Hepatocyte (in vitro differentiated cells): ENCODE results near the gene IGFBPL1. TPM values are rescaled to one million over a fixed set of nuclear protein-coding genes. Genes with fewer than 3 reads are reported as not detected.
A peak's percentile ranks its signal among the peaks of the same experiment; 100 is the strongest.

ENCODE experiments used
- DNase-seq: peaks from one replicate; pipeline ENCODE4 v3.0.0-alpha.2; 2016; ENCODE audit warnings: low spot score
- H2AFZ ChIP-seq: fragments of 200-600 bp; sonication (generic); 2 replicates; pipeline ENCODE4 v1.6.0; 2016; ENCODE audit warnings: antibody characterized with exemption, mild to moderate bottlenecking
- H3K27ac ChIP-seq: fragments of 200-600 bp; sonication (generic); 2 replicates; pipeline ENCODE4 v1.5.1; 2016; ENCODE audit warnings: mild to moderate bottlenecking
- H3K27me3 ChIP-seq: fragments of 200-600 bp; sonication (generic); 2 replicates; pipeline ENCODE4 v1.6.1; 2016
- H3K36me3 ChIP-seq: fragments of 200-600 bp; sonication (generic); replicated peaks from 2 replicates; pipeline ENCODE4 v1.5.1; 2016; ENCODE audit warnings: low read depth; ENCODE audit not compliant: insufficient read depth
- H3K4me1 ChIP-seq: fragments of 200-600 bp; sonication (generic); 2 replicates; pipeline ENCODE4 v1.5.1; 2016; ENCODE audit warnings: mild to moderate bottlenecking, moderate library complexity; ENCODE audit not compliant: insufficient read depth
- H3K4me2 ChIP-seq: fragments of 200-600 bp; sonication (generic); 2 replicates; pipeline ENCODE4 v1.6.0; 2016
- H3K4me3 ChIP-seq: fragments of 200-600 bp; sonication (generic); 2 replicates; pipeline ENCODE4 v1.5.1; 2016; ENCODE audit warnings: mild to moderate bottlenecking
- H3K79me2 ChIP-seq: fragments of 200-600 bp; sonication (generic); 2 replicates; pipeline ENCODE4 v1.6.0; 2017; ENCODE audit warnings: mild to moderate bottlenecking
- H3K9me2 ChIP-seq: fragments of 200-600 bp; sonication (generic); replicated peaks from 2 replicates; pipeline ENCODE4 v1.6.0; 2017; ENCODE audit warnings: mild to moderate bottlenecking; ENCODE audit not compliant: insufficient read depth
- H3K9me3 ChIP-seq: fragments of 200-600 bp; sonication (generic); 2 replicates; pipeline ENCODE4 v1.5.1; 2016; ENCODE audit warnings: low read depth, mild to moderate bottlenecking
- H4K20me1 ChIP-seq: fragments of 200-600 bp; sonication (generic); 2 replicates; pipeline ENCODE4 v1.6.0; 2016; ENCODE audit warnings: mild to moderate bottlenecking; ENCODE audit not compliant: insufficient read depth, poor library complexity, severe bottlenecking
- EZH2 ChIP-seq: fragments of 200-600 bp; sonication (generic); IDR thresholded peaks from 2 replicates; pipeline ENCODE4 v1.6.1; 2016; ENCODE audit warnings: antibody characterized with exemption, mild to moderate bottlenecking, borderline replicate concordance
- EZH2phosphoT487 ChIP-seq: fragments of 200-600 bp; sonication (generic); IDR thresholded peaks from one replicate; pipeline ENCODE4 v1.6.1; 2018; ENCODE audit warnings: antibody characterized with exemption, mild to moderate bottlenecking, low read depth, moderate library complexity; ENCODE audit not compliant: unreplicated experiment, severe bottlenecking
- WGBS: methylation state at CpG from one replicate; pipeline ENCODE4 v1.1.6; 2016; ENCODE audit warnings: low lambda C conversion rate; ENCODE audit errors: missing lambda C conversion rate; 5-methylcytosine and 5-hydroxymethylcytosine counted together
- polyA plus RNA-seq: library from polyadenylated mRNA; unstranded; fragments of >200 nt; fragmentation: Nextera tagmentation; extraction: Ambion mirVana; gene quantifications from 2 replicates; pipeline ENCODE4 v1.2.1, GENCODE V29; 2016
- total RNA-seq: library from RNA; depleted of rRNA; stranded (reverse); fragments of >200 nt; gene quantifications from 2 replicates; pipeline ENCODE4 v1.2.3, GENCODE V29; 2014
- TF ChIP-seq, protein P1 (sequence below): fragments of 200-600 bp; sonication (generic); IDR thresholded peaks from 2 replicates; pipeline ENCODE4 v1.5.1; 2016; ENCODE audit warnings: antibody characterized with exemption, mild to moderate bottlenecking; ENCODE audit not compliant: poor library complexity

The IGFBPL1 gene
- total and polyA plus RNA-seq, 2 experiments from 2014 or later = 2.5 to 9.8 TPM

DNA sequence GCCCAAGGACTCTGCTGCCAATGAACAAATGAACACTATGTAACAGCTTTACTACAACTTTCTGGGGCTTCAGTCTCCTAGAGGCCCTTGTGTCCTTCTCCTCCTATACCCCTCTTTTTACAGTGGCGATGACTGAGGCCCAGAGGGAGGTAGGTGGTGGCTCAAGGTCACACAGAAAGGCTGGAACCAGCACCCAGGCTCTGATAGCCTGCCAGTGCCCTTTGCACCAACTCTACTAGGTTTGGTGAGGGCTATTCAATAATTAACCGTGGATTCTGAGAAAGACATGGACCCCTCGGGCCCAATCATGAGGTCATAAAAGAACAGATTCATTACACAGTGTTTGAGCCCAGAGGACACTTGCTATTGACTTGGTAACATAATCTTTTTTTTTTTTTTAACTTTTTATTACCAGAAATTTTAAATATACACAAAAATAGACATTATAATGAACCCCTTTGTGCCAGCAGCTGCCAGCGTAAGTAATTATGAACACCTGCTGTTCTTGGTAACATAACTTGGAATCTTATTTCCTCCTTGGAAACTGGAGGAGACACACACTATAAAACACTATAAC lies 37.8 kb downstream of the IGFBPL1 start:
- Histone ChIP-seq H3K79me2 (no peaks in the 10 kb centered on the region), H3K27ac (peak overlapping the region; percentile 55), H3K9me2 (no peaks in the 10 kb centered on the region), H3K9me3 (no peaks in the 10 kb centered on the region), H3K36me3 (no peaks in the 10 kb centered on the region), H3K4me1 (peaks cover 52% of the 10 kb centered on the region), H4K20me1 (no peaks in the 10 kb centered on the region), H3K4me2 (no peak overlapping the region), H2AFZ (no peak overlapping the region), H3K27me3 (no peaks in the 10 kb centered on the region), H3K4me3 (no peak overlapping the region)
- peak; percentile 38 for DNase-seq
- TF ChIP-seq, protein P1, sequence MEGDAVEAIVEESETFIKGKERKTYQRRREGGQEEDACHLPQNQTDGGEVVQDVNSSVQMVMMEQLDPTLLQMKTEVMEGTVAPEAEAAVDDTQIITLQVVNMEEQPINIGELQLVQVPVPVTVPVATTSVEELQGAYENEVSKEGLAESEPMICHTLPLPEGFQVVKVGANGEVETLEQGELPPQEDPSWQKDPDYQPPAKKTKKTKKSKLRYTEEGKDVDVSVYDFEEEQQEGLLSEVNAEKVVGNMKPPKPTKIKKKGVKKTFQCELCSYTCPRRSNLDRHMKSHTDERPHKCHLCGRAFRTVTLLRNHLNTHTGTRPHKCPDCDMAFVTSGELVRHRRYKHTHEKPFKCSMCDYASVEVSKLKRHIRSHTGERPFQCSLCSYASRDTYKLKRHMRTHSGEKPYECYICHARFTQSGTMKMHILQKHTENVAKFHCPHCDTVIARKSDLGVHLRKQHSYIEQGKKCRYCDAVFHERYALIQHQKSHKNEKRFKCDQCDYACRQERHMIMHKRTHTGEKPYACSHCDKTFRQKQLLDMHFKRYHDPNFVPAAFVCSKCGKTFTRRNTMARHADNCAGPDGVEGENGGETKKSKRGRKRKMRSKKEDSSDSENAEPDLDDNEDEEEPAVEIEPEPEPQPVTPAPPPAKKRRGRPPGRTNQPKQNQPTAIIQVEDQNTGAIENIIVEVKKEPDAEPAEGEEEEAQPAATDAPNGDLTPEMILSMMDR = no peak
- TF ChIP-seq EZH2 (no peak), EZH2phosphoT487 (no peak)
- 55% methylated on average over 4 of the region's 4 CpGs for WGBS

DNA sequence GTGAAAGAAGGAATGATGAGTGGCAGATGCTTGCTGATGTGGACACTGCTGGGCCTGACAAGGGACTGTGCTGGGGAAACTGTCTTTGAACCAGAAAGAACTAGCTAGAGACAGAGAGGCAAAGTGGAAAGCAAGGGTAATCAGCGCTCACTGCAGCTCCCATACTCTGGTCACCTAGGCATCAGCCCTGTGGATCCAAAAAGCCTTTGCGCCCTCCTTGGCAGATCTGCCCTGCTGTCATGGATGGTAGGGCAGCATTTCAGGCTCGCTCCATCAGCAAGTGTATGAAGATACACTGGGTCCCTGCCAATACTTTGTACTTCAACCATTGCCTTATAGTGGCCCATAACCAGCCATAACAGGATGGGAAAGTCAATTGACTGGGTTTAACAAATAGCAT lies 38.4 kb downstream of the IGFBPL1 start:
- Histone ChIP-seq H4K20me1 (no peaks in the 10 kb centered on the region), H3K27ac (peak overlapping the region; percentile 55), H3K4me1 (peaks cover 56% of the 10 kb centered on the region), H3K9me2 (no peaks in the 10 kb centered on the region), H2AFZ (no peak overlapping the region), H3K27me3 (no peaks in the 10 kb centered on the region), H3K4me3 (no peak overlapping the region), H3K36me3 (no peaks in the 10 kb centered on the region), H3K9me3 (no peaks in the 10 kb centered on the region), H3K4me2 (no peak overlapping the region), H3K79me2 (no peaks in the 10 kb centered on the region)
- WGBS = 97% methylated on average over 3 of the region's 3 CpGs
- TF ChIP-seq EZH2 (no peak), EZH2phosphoT487 (no peak)
- TF ChIP-seq, protein P1 = no peak
- no peak for DNase-seq

DNA sequence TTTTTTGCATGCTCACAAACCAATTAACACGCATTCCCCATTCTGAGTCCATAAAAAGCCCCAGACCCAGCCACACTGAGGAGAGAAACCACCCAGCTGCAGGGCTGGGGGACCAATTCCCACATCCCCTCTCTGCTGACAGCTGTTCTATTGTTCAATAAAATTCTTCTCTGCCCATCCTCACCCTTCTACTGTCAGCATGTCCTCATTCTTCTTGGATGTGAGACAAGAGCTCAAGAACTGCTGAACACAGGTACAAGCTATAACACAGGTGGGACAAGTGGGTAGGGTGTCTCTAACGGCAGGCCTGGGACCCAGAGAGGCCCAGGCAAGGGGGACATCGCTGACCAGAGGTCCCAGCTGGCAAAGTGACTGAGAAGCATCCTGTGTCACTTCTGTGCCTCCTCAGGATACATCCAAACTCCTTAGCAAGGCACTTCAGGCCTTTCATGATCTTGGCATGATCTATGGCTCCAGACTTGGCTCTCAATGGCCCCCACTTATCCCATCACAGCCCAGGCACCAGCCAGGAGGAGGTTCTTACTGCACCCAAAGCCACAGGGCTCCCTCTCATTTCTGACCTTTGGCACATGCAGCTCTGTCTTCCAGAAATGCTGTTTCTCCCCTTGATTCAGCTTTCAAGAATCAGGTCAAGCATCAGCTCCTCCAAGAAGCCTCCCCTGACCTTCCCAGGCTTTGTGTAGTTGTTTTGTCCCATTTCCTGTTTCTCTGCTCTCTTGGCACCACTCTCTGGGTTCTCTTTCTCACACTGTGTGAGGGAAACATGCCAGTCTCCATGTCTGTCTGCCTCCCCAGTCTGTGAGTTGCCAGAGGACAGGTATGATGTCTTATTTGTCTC lies 39.0 kb downstream of the IGFBPL1 start:
- Histone ChIP-seq H2AFZ (no peak overlapping the region), H3K27ac (peak overlapping the region; percentile 55), H3K36me3 (no peaks in the 10 kb centered on the region), H3K4me1 (peaks cover 56% of the 10 kb centered on the region), H3K9me3 (no peaks in the 10 kb centered on the region), H3K4me2 (no peak overlapping the region), H3K27me3 (no peaks in the 10 kb centered on the region), H3K9me2 (no peaks in the 10 kb centered on the region), H3K4me3 (no peak overlapping the region), H3K79me2 (no peaks in the 10 kb centered on the region), H4K20me1 (no peaks in the 10 kb centered on the region)
- DNase-seq = no peak
- TF ChIP-seq EZH2 (no peak), EZH2phosphoT487 (no peak)
- TF ChIP-seq, protein P1 = no peak
- WGBS = 81% methylated on average over 3 of the region's 3 CpGs
